ENCODE measurements around the gene MBD3L1.
A peak's percentile ranks its signal among the peaks of the same experiment; 100 is the strongest.

The MBD3L1 gene

DNA sequence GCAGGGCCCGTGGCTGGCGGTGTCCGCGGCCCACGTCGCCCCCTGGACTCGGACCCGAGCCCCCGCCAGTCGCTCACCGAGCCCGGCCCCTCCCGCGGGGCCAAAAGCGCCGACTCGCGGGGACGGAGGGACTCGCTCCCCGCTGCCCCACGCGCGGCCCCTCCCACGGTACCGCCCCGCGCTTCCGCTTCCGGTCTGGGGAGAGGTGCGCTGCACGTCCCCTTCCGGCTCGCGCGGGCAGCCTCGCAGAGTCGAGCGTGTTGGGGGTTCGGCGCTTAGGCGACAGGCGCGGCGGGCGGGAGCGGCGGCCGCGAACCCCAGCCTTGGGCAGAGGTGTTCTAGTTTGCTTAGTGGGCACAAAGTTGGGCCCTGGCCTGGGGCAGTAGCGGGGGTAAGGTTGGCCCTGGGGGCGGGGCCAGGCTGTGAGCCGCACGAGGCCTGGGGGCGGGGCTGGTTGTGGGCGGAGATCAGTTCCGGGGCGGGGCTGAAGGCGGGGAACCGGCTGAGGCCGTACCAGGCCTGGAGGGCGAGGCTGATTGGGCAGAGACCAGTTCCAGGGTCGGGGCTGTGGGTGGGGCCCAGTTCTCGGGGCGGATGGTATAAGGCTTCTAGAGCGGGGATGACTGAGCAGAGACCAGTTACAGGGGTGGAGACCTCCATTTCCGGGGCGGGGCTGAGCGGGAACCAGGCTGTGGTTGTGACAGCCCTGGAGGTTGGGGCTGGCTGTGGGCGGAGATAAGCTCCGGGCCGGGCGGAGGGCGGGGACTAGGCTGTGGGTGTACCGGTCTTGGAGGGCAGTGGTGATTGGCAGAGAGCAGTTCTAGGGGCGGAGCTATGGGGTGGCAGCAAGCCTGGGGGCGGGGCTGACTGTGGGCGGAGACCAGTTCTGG lies at the start of gene MBD3L1, which contains the start of gene ZNF558:
Gene MBD3L1, plus strand, starts transcription at position 246 of the 890 bp plus-strand sequence. CDS start 10,302 bp downstream, outside the sequence.
Gene ZNF558, minus strand, starts transcription at position 173 of the 890 bp plus-strand sequence. CDS start 9,645 bp downstream, outside the sequence.
- 0 out of 2 replicates have a peak, but pooled peaks have one; percentile 1 for TF ChIP-seq CTCF (conservative IDR thresholded peaks at IDR 0.05; ENCODE audit: low read length)
- peak; percentile 98 for DNase-seq (ENCODE audit: low read depth)
- peak within 1 kb of the TSS; percentile 83 for H3K4me3 ChIP-seq (ENCODE audit: low read length)

DNA sequence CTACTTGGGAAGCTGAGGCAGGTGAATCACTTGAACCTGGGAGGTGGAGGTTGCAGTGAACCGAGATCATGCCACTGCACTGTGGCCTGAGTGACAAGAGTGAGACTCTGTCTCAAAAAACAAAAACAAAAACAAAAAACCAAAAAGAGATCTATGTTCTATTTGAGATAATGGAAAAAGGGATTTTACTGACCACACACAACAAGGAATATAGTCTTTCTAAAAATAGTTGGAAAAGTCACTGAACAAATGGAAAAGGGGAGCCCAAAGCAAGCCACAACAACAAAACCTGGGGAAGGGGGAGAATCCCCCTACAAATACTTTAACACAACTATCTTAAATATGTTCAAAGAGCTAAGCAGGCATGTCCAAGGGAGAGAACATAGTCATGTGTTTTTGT lies 37.4 kb upstream of the MBD3L1 start:
- DNase-seq (ENCODE audit: low read depth) = no peak
- no peak overlapping the region for H3K4me3 ChIP-seq (ENCODE audit: low read length)
- no peak for TF ChIP-seq CTCF (conservative IDR thresholded peaks at IDR 0.05; ENCODE audit: low read length)

DNA sequence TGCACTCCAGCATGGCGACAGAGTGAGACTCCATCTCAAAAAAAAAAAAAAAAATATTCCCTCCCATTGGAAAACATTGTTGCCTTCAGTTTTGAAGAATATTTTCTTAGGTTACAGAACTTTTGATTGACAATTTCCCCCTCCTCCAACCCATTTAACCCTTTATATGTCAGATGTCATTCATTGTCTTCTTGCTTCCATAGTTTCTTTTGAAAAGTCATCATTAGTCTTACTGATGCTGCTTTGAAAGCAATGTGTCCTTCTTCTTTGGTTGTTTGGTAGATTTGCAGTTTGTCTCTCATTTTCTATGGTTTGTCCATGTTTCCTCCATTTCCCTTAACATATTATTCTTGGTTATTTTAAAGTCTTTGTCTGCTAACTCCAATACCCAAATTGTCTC lies 25.5 kb upstream of the MBD3L1 start:
- TF ChIP-seq CTCF (conservative IDR thresholded peaks at IDR 0.05; ENCODE audit: low read length) = no peak
- no peak overlapping the region for H3K4me3 ChIP-seq (ENCODE audit: low read length)
- no peak for DNase-seq (ENCODE audit: low read depth)

DNA sequence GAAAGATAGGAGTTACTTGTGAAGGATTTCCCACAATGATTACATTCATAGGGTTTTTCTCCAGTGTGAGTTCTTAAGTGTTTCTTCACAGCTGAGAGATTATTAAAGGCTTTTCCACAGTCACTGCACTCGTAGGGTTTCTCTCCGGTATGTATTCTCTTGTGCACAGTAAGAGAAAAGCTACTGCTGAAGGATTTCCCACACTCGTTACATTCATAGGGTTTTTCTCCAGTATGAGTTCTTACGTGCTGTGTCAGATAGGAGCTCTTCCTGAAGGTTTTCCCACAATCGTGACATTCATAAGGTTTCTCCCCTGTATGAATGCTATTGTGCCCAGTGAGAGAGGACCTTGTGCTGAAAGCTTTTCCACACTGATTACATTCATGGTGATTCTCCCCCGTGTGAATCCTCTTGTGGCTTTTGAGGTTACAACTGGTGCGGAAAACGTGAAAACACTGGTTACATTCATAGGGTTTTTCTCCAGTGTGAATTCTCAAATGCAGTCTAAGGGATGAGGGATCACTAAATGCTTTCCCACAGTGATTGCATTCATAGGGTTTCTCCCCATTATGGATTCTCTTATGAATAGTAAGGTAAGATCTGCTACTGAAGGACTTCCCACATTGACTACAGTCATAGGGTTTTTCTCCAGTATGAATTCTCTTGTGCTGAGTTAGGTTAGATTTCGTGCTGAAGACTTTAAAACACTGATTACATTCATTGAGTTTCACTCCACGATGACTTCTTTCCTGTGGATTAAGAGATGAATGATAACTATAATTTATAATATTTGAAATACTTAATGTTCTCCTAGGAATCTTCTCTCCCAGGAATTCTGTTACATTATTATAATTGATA lies 20.6 kb upstream of the MBD3L1 start:
- DNase-seq (ENCODE audit: low read depth) = peak; percentile 4
- no peak overlapping the region for H3K4me3 ChIP-seq (ENCODE audit: low read length)
- no peak for TF ChIP-seq CTCF (conservative IDR thresholded peaks at IDR 0.05; ENCODE audit: low read length)

DNA sequence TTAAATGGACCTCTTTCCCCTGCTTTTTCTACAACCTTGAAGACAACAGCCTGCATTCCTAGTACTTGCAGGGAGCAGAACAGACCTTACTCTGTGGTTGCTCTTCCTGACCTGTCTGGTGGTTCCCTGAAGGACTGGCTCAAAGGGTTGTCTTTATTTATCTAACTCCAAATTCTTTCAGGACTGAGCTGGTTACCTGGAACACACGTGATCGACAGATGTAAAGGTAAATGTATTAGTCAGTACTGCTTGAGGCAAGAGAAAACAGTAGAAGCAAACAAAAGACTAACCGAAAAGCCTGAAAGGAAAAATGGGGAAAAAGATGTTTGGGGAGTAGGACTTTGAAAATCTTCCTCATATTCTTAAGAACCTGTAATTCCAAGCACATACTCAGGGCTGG lies 18.0 kb upstream of the MBD3L1 start:
- no peak for DNase-seq (ENCODE audit: low read depth)
- no peak overlapping the region for H3K4me3 ChIP-seq (ENCODE audit: low read length)
- no peak for TF ChIP-seq CTCF (conservative IDR thresholded peaks at IDR 0.05; ENCODE audit: low read length)

DNA sequence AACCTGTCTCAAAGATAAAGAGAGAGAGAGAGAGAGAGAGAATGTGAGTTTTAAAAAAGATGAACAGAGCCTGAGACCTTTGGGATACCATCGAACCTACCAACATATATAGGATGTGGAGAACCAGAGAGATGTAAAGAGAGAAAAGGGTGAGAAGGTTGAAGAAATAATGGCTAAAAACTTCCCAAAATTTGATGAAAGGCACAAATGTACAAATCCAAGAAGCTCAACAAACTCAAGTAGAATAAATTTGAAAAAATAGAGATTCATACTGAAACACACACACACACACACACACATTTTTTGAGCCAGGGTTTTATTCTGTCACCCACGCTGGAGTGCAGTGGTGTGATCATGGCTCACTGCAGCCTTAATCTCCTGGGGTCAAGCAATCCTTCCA lies 16.4 kb upstream of the MBD3L1 start:
- TF ChIP-seq CTCF (conservative IDR thresholded peaks at IDR 0.05; ENCODE audit: low read length) = no peak
- DNase-seq (ENCODE audit: low read depth) = no peak
- H3K4me3 ChIP-seq (ENCODE audit: low read length) = no peak overlapping the region
